ENCODE data around the gene MSMB.
"Not testable (repeated sequence)": the region's sequence is repeated elsewhere in the genome, so short reads cannot be mapped to it uniquely, and the experiment has no call there.

Gene MSMB

GRCh38 chr10:46046261-46046660 is at the start of gene MSMB:
Gene MSMB, minus strand, starts transcription at chr10:46046269. Its CDS starts 32 bp downstream, at chr10:46046237.
- DNase-seq: no peak

GRCh38 chr10:46094931-46095750 is 49.1 kb upstream of the MSMB start:
- no peak for DNase-seq

- no peak for DNase-seq
These were observed 48.1 kb upstream of the MSMB start for GRCh38 chr10:46094197-46094500.

- DNase-seq: not testable (repeated sequence)
These were observed 47.5 kb upstream of the MSMB start for GRCh38 chr10:46093316-46094196.

GRCh38 chr10:46092524-46093081 is 46.5 kb upstream of the MSMB start:
- DNase-seq: no peak

GRCh38 chr10:46091828-46092523 is 45.9 kb upstream of the MSMB start:
- DNase-seq: no peak

- DNase-seq: no peak
These were observed 45.2 kb upstream of the MSMB start for GRCh38 chr10:46091080-46091827.

- no peak for DNase-seq
These were observed 44.3 kb upstream of the MSMB start for GRCh38 chr10:46090258-46090812.

- not testable (repeated sequence) for DNase-seq
These were observed 41.3 kb upstream of the MSMB start for GRCh38 chr10:46087381-46087780.

- no peak for DNase-seq
These were observed 38.5 kb upstream of the MSMB start for GRCh38 chr10:46084321-46085165.

GRCh38 chr10:46080886-46081285 is 34.8 kb upstream of the MSMB start:
- no peak for DNase-seq

- DNase-seq: no peak
These were observed 33.9 kb upstream of the MSMB start for GRCh38 chr10:46079831-46080585.

- DNase-seq: no peak
These were observed 31.8 kb upstream of the MSMB start for GRCh38 chr10:46077731-46078413.

GRCh38 chr10:46077141-46077554 is 31.1 kb upstream of the MSMB start:
- no peak for DNase-seq

GRCh38 chr10:46075869-46076268 is 29.8 kb upstream of the MSMB start:
- no peak for DNase-seq

- no peak for DNase-seq
These were observed 28.3 kb upstream of the MSMB start for GRCh38 chr10:46074196-46074946.

- no peak for DNase-seq
These were observed 27.5 kb upstream of the MSMB start for GRCh38 chr10:46073564-46073963.

- no peak for DNase-seq
These were observed 24.7 kb upstream of the MSMB start for GRCh38 chr10:46070749-46071148.

Data from stimulated activated CD4-positive, alpha-beta T cell treated with anti-CD3 and anti-CD28 coated beads, Interleukin-4, amount 100 ng/mL, for 24 hours (primary cell).